Karpas-422 (cell line): ENCODE measurements around the gene AMBRA1. TPM values are rescaled to one million over a fixed set of nuclear protein-coding genes. Genes with fewer than 3 reads are reported as not detected.

Experiments used
- DNase-seq: peaks from one replicate; pipeline ENCODE4 v3.0.0-alpha.2; 2015
- H2AFZ ChIP-seq: fragments of 200-600 bp; sonication (generic); 2 replicates; pipeline ENCODE4 v1.6.1; 2014; ENCODE audit warnings: antibody characterized with exemption, low read length, mixed read lengths
- H3K27ac ChIP-seq: fragments of 200-600 bp; sonication (generic); 2 replicates; pipeline ENCODE4 v1.5.1; 2014; ENCODE audit warnings: mild to moderate bottlenecking, low read length, moderate library complexity
- H3K27me3 ChIP-seq: fragments of 200-600 bp; sonication (generic); 2 replicates; pipeline ENCODE4 v1.6.1; 2014; ENCODE audit warnings: low read length, mixed read lengths
- H3K36me3 ChIP-seq: fragments of 200-600 bp; sonication (generic); 2 replicates; pipeline ENCODE4 v1.6.1; 2014; ENCODE audit warnings: low read length, mixed read lengths; ENCODE audit not compliant: insufficient read depth
- H3K4me1 ChIP-seq: fragments of 200-600 bp; sonication (generic); 2 replicates; pipeline ENCODE4 v1.6.1; 2014; ENCODE audit warnings: mild to moderate bottlenecking, low read length, mixed read lengths
- H3K4me2 ChIP-seq: fragments of 200-600 bp; sonication (generic); 2 replicates; pipeline ENCODE4 v1.6.1; 2014; ENCODE audit warnings: low read length, low read depth, mild to moderate bottlenecking; ENCODE audit not compliant: poor library complexity, severe bottlenecking
- H3K4me3 ChIP-seq: fragments of 200-600 bp; sonication (generic); 2 replicates; pipeline ENCODE4 v1.5.1; 2014; ENCODE audit warnings: mild to moderate bottlenecking, antibody characterized with exemption, low read length, mixed read lengths
- H3K79me2 ChIP-seq: fragments of 200-600 bp; sonication (generic); 2 replicates; pipeline ENCODE4 v1.6.1; 2014; ENCODE audit warnings: mild to moderate bottlenecking, low read length, mixed read lengths
- H3K9ac ChIP-seq: fragments of 200-600 bp; sonication (generic); 2 replicates; pipeline ENCODE4 v1.6.0; 2014; ENCODE audit warnings: low read length
- H3K9me2 ChIP-seq: fragments of 200-600 bp; sonication (generic), shearing (Covaris generic); replicated peaks from 2 replicates; pipeline ENCODE4 v1.6.0; 2014; ENCODE audit warnings: mild to moderate bottlenecking, low read length, moderate library complexity; ENCODE audit not compliant: insufficient read depth
- H3K9me3 ChIP-seq: fragments of 300-700, 200-600 bp; sonication (generic); 2 replicates; pipeline ENCODE4 v1.6.1; 2014; ENCODE audit warnings: low read length, mixed read lengths
- H4K20me1 ChIP-seq: fragments of 200-600 bp; sonication (generic); 2 replicates; pipeline ENCODE4 v1.6.1; 2014; ENCODE audit warnings: mild to moderate bottlenecking, antibody characterized with exemption, low read length, low read depth; ENCODE audit not compliant: insufficient read depth
- total RNA-seq: library from RNA; depleted of rRNA; stranded (reverse); fragments of >200 nt; shearing (Covaris generic); gene quantifications from 2 replicates; pipeline ENCODE4 v1.2.3, GENCODE V29; 2014; ENCODE audit warnings: low replicate concordance

AMBRA1 gene
- total RNA-seq, 1 experiment from 2014 or later, result 30.3 TPM

DNA sequence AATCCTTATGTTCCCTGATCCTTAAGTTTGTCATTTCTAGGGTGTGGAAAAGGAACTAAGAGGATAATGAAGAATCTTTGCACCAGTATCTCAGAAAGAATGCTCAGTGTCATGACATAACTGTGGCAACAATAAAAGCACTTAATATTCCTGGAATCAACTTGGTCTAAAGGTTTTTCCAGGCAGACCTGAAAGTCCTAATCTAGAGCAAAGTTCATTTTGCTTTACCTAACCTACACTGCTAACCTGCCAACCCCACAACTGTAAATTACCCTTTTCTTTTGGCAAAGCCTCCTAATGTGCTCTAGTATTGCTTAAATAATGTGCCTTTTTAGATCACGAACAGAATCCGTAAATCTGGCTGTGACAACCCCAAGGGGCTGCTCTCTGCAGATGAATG, 82.5 kb downstream of the AMBRA1 start:
- H3K36me3 ChIP-seq, result no peaks in the 10 kb centered on the region; the same call in 1 of the 2 replicates
- no peaks in the 10 kb centered on the region for H3K9me2 ChIP-seq
- no peaks in the 10 kb centered on the region for H3K27me3 ChIP-seq
- no peak for DNase-seq
- H3K4me1 ChIP-seq, result no peaks in the 10 kb centered on the region
- H3K4me3 ChIP-seq, result no peak overlapping the region
- no peaks in the 10 kb centered on the region for H3K9me3 ChIP-seq
- H3K79me2 ChIP-seq, result peaks cover 37% of the 10 kb centered on the region
- no peak overlapping the region for H3K27ac ChIP-seq
- no peak overlapping the region for H3K9ac ChIP-seq
- no peak overlapping the region for H3K4me2 ChIP-seq
- no peaks in the 10 kb centered on the region for H4K20me1 ChIP-seq
- no peak overlapping the region for H2AFZ ChIP-seq

DNA sequence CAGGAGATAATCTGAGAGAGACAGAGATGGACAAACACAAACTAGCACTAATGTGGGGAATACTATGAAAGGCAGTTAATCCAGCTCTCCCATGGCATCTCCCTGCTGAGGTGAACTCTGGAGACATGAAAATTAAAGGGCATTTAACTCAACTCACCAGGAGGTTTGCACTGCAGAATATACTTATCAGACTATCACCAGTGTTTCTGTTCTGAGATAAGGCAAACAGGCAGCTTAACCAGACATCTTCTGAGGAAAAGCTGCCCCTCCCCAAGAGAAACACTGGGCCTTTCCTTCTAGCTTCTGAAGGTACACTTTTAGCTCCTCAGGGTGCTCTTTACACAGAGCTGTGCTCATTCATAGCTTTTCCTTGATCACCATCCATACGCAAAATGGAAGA, 85.5 kb downstream of the AMBRA1 start:
- no peak overlapping the region for H3K9ac ChIP-seq
- peaks cover 23% of the 10 kb centered on the region for H3K79me2 ChIP-seq
- H3K9me3 ChIP-seq, result no peaks in the 10 kb centered on the region
- H3K27me3 ChIP-seq, result no peaks in the 10 kb centered on the region
- H3K4me1 ChIP-seq, result no peaks in the 10 kb centered on the region; the same call in 1 of the 2 replicates
- DNase-seq, result no peak
- H3K4me2 ChIP-seq, result no peak overlapping the region
- no peak overlapping the region for H3K4me3 ChIP-seq
- H3K9me2 ChIP-seq, result no peaks in the 10 kb centered on the region
- H2AFZ ChIP-seq, result no peak overlapping the region
- H3K27ac ChIP-seq, result no peak overlapping the region
- H4K20me1 ChIP-seq, result no peaks in the 10 kb centered on the region
- no peaks in the 10 kb centered on the region; the same call in 1 of the 2 replicates for H3K36me3 ChIP-seq

DNA sequence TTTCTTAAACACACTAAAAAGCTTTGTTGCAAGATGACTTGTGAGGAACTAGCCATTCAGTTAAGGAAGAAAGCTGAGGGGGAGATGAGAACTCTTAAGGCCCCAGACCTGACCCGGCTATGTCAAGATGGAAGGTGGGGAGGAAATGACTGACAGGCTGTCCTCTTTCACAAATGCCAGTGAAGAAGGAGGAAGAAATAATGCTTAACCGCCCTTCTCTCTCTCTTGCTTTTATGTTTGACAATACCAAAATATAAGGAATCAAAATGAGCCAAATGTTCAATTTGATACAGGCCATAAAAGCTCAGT, 87.4 kb downstream of the AMBRA1 start:
- no peak overlapping the region for H3K4me3 ChIP-seq
- no peaks in the 10 kb centered on the region for H3K9me3 ChIP-seq
- H3K4me2 ChIP-seq, result no peak overlapping the region
- H3K27ac ChIP-seq, result no peak overlapping the region
- H3K4me1 ChIP-seq, result no peaks in the 10 kb centered on the region; the same call in 1 of the 2 replicates
- H4K20me1 ChIP-seq, result no peaks in the 10 kb centered on the region
- no peaks in the 10 kb centered on the region; the same call in 1 of the 2 replicates for H3K36me3 ChIP-seq
- H3K79me2 ChIP-seq, result peaks cover 14% of the 10 kb centered on the region
- H3K9ac ChIP-seq, result no peak overlapping the region
- H3K27me3 ChIP-seq, result no peaks in the 10 kb centered on the region
- DNase-seq, result no peak
- H3K9me2 ChIP-seq, result no peaks in the 10 kb centered on the region
- no peak overlapping the region for H2AFZ ChIP-seq

DNA sequence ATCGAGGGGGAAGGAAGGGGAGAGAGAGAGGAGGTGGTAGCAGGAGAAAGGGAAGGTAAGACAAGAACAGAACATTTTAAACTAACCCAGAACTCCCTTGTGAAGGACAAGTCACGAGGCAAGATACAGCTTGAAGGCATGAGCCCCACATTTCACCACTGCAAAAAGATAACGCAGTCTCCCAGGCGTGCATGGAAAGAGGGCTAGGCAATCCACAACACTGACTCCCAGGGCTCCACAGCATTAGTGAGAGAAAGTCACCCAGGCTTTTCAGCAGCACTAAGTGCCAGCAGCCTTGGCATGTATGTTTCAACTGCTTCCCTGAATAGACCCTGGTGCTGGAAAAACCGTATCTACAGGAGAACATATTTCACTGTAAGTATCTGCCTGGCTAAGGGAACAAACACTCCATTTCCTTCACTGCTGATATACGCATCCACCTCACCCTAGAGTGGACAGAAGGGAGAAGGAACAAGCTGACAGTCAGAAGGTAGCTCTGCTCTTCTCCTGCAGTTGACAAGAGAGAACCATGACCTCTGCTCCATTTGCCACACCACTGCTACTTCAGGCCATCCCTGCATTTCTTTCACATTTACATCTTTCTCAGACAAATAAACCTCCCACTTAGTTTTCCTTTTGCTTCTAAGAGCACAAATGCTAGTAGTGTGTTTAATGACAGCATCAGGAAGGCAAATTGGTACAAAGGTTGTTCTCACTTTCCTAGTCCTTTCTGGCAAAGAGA, 87.9 kb downstream of the AMBRA1 start:
- DNase-seq, result no peak
- H4K20me1 ChIP-seq, result no peaks in the 10 kb centered on the region
- no peak overlapping the region for H3K27ac ChIP-seq
- H3K4me3 ChIP-seq, result no peak overlapping the region
- no peaks in the 10 kb centered on the region for H3K9me3 ChIP-seq
- H3K27me3 ChIP-seq, result no peaks in the 10 kb centered on the region
- peaks cover 16% of the 10 kb centered on the region for H3K79me2 ChIP-seq
- H3K4me1 ChIP-seq, result no peaks in the 10 kb centered on the region; the same call in 1 of the 2 replicates
- H3K36me3 ChIP-seq, result no peaks in the 10 kb centered on the region; the same call in 1 of the 2 replicates
- no peaks in the 10 kb centered on the region for H3K9me2 ChIP-seq
- H3K9ac ChIP-seq, result no peak overlapping the region
- no peak overlapping the region for H3K4me2 ChIP-seq
- H2AFZ ChIP-seq, result no peak overlapping the region

DNA sequence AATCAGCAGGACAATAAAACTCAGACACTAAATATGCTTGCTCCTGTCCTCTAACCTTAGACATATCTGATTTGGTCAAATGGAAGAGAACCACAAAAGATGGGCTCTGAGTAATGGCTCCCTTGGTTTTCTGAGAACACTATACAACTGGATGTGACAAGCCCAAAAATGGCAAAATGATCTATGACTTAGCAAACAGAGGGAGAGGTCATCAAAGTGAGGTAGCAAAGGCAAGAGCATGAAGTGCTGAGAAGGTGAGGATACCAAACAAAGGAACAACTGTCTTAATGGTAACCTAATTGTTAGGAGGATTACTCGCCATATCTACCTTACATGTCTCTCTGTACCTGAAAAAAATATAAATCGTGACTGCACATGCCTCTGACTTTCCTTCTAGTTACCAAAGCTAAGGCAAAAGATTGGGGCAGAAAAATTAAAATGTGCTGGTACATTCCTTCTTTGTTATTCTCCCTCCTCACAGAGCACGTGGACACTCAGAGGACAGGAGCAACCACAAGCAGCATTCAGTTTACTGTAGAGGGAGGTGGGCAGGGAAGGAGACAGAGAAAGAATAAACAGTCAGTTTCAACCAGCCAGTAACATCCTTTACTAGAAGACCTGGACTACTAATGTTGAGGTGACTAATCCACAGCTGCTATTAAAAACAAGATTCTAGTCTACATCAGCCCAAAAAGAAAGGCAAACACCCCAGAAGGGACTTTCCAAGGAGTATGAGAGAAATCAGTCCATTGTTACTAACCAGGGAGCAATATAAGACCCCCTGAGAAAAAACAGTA, 88.8 kb downstream of the AMBRA1 start:
- Histone ChIP-seq H3K4me2 (no peak overlapping the region), H3K36me3 (no peaks in the 10 kb centered on the region; the same call in 1 of the 2 replicates), H3K9me3 (no peaks in the 10 kb centered on the region), H2AFZ (no peak overlapping the region), H4K20me1 (no peaks in the 10 kb centered on the region), H3K27ac (no peak overlapping the region), H3K4me3 (no peak overlapping the region), H3K79me2 (peaks cover 14% of the 10 kb centered on the region), H3K9ac (no peak overlapping the region), H3K4me1 (no peaks in the 10 kb centered on the region; the same call in 1 of the 2 replicates), H3K9me2 (no peaks in the 10 kb centered on the region), H3K27me3 (no peaks in the 10 kb centered on the region)
- no peak for DNase-seq

DNA sequence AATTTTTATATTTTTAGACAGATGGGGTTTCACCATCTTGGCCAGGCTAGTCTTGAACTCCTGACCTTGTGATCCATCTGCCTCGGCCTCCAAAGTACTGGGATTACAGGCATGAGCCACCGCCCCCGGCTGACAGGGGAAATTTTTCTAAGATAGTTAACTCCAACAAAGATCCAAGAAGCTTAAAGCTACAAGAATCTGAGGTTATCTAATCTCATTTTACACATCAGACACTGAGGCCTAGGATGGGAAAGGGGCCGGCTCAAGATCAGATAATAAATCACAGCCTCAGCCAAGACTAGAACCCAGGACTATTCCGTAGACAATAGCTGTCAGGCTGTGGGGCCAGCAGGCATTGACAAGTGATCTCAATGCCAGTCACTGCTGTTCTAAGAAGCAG, 94.0 kb downstream of the AMBRA1 start:
- Histone ChIP-seq H3K79me2 (peaks cover 21% of the 10 kb centered on the region; the same call in 1 of the 2 replicates), H3K36me3 (no peaks in the 10 kb centered on the region), H3K4me3 (no peak overlapping the region), H3K9ac (no peak overlapping the region), H2AFZ (no peak overlapping the region), H3K9me2 (no peaks in the 10 kb centered on the region), H3K4me1 (no peaks in the 10 kb centered on the region), H3K27me3 (no peaks in the 10 kb centered on the region), H3K9me3 (no peaks in the 10 kb centered on the region), H3K4me2 (no peak overlapping the region), H3K27ac (no peak overlapping the region), H4K20me1 (no peaks in the 10 kb centered on the region)
- DNase-seq, result no peak

DNA sequence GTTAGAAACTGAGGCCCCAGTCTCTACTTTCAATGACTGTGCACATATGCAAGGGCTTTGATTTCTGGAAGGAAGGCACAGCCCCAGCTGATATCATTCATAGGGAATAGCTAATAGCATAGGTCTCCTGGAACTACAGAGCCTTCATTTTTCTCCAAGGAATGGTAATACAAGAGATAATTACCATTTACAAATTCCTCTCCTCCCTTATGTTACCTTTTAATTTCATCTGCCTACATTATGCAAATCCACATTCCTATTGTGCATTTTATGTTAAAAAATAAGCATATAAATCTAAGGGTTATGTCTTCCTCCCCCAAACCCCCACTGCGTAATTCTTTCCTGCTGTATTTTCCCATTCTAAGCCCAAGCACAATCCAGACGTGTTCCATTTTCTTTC, 94.9 kb downstream of the AMBRA1 start:
- Histone ChIP-seq H3K79me2 (peaks cover 17% of the 10 kb centered on the region; the same call in 1 of the 2 replicates), H3K36me3 (no peaks in the 10 kb centered on the region), H3K4me2 (no peak overlapping the region), H3K4me3 (no peak overlapping the region), H4K20me1 (no peaks in the 10 kb centered on the region), H3K4me1 (no peaks in the 10 kb centered on the region), H3K9me2 (no peaks in the 10 kb centered on the region), H2AFZ (no peak overlapping the region), H3K9me3 (no peaks in the 10 kb centered on the region), H3K27me3 (no peaks in the 10 kb centered on the region), H3K27ac (no peak overlapping the region), H3K9ac (no peak overlapping the region)
- DNase-seq, result no peak

DNA sequence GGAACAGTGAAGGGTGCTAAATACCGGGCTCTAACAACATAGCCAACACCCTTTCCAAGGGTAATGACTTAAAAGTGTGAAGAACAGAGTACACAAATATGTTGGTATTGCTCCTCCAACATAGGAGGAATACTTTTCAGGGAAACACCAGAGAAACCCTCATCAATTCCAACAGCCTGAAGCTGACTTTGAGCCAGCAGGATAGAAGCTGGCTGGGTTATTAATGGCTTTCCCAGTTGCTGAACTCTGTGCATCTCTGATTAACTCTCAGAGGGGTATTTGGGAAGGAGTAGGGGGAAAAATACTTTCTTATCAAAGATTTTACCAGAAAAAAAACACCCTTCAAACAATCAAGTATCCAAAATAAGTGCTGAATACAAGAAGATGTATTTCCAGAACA, 95.6 kb downstream of the AMBRA1 start:
- H3K4me3 ChIP-seq, result no peak overlapping the region
- no peak overlapping the region for H3K27ac ChIP-seq
- no peak for DNase-seq
- H3K4me2 ChIP-seq, result no peak overlapping the region
- H3K36me3 ChIP-seq, result no peaks in the 10 kb centered on the region
- H3K9me2 ChIP-seq, result no peaks in the 10 kb centered on the region
- H3K9me3 ChIP-seq, result no peaks in the 10 kb centered on the region
- no peaks in the 10 kb centered on the region for H3K27me3 ChIP-seq
- H3K9ac ChIP-seq, result no peak overlapping the region
- H2AFZ ChIP-seq, result no peak overlapping the region
- H4K20me1 ChIP-seq, result no peaks in the 10 kb centered on the region
- no peaks in the 10 kb centered on the region for H3K4me1 ChIP-seq
- H3K79me2 ChIP-seq, result peaks cover 17% of the 10 kb centered on the region; the same call in 1 of the 2 replicates
